GM19372 (cell line): ENCODE results near the gene CAPZA2.
"Not testable (repeated sequence)": the region's sequence is repeated elsewhere in the genome, so short reads cannot be mapped to it uniquely, and the experiment has no call there.

Experiments
- ATAC-seq: cut with Tn5 transposase; IDR thresholded peaks from one replicate; pipeline ENCODE4 v1.9.1; 2021; ENCODE audit warnings: mild to moderate bottlenecking, low read depth, moderate library complexity; ENCODE audit not compliant: unreplicated experiment

CAPZA2 gene

DNA sequence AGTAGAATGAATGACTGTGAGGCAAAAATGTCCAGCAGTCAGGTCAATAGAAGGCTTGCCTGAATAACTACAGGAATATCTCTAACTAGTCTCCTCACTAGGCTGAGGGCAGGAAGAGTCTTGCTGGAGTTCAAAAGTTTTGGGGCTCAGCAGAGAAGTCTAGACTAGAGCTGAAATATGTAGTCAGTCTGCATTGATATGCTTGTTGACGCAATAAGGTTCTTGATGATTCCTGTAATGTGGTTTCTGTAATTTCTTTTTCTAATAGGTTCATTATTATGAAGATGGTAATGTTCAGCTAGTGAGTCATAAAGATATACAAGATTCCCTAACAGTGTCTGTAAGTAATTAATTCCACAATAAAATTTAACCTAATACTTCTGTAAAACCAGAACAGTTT lies 49.4 kb downstream of the CAPZA2 start:
- no peak for ATAC-seq

DNA sequence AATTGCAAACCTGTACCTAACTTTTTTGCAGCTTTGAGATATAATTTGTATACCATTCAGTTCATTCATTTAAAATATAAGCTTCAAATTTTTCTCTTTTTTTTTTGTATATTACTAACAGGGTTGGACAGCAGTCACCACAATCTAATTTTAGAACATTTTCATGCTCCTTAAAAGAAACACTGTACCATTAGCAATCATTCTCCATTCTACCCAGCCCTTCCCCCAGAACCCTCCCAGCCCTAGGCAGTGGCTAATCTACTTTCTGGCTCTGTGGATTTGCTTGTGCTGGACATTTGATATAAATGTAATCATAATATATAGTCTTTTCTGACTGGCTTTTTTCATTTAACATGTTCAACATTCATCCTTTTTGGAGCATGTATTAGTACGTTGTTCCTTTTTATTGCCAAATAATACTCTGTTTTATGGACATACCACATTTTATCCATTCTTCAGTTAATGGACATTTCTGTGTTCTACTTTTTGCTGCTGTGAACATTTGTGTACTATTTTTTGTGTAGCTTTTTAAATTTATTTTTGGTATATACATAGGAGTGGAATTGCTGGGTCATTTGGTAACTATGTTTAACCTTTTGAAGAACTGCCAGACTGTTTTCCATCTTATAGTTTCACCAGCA lies 50.0 kb downstream of the CAPZA2 start:
- ATAC-seq: no peak

DNA sequence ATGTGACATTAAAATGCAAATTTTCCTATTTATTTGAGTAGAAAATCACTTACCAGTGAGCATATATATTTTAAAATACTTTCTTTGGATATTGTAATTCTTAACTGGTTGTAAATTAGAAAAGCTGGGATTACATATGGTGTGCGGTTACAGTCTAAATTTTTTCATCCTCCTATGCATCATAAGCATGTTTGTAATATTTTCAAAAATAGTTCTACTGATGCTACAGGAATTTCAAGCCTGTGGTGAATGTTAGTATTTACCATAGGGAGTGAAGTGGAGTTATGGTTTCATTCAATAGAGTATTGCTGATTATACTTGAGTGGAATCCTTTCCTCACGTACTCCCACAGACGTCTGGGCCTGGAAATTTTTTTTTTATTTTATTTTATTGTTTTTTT lies 56.3 kb downstream of the CAPZA2 start:
- ATAC-seq: no peak

DNA sequence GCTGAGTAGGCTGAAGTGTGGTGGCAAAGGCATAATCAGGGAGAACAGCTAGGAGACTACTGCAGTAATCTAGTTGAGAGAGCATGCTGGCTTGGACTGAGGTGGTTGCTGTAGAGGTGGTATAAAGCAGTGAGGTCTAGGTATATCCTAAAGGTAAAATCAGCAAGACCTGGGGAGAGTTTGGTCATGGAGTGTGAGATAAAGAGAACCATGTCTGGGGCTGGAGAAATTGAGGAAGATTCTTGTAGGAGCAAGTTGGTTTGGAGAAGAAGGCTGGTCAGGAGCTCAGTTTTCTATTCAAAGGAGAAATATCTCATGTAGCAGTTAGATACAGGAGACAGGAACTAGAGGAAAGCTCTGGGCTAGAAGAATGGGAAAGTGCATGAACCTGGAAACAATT lies 58.0 kb downstream of the CAPZA2 start:
- no peak for ATAC-seq

DNA sequence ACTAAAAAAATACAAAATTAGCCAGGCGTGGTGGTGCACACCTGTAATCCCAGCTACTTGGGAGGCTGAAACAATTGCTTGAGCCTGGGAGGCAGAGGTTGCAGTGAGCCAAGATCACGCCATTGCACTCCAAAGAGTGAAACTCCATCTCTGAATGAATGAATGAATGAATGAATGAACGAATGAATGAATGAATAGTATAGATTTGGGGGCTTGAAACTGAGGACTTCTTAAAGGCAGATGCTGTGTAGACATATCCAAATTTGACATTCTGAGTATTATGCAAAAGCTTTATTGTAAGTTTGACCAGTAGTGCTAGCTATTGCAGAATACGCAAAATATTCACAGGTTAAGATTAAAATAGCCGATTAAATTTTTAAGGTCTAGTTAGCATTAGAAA lies 60.2 kb downstream of the CAPZA2 start:
- ATAC-seq: no peak

DNA sequence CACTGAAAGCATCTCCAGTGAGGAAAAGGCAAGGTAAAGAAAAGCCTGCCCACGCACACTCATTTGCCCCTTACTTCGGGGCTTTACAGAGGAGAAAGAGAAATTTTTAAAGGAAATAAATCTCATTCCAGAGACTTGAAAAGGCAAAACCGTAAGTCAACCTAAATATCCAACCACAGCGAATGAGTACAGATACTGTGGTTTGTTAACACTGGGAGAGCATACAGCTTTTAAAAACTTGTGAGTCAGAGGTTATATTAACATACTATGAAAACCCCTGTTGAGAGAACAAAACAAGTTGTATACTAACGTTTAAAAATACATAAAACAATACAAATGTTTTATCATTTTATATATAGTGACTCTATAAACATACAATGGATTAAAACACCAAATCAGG lies 62.4 kb downstream of the CAPZA2 start:
- ATAC-seq: no peak

DNA sequence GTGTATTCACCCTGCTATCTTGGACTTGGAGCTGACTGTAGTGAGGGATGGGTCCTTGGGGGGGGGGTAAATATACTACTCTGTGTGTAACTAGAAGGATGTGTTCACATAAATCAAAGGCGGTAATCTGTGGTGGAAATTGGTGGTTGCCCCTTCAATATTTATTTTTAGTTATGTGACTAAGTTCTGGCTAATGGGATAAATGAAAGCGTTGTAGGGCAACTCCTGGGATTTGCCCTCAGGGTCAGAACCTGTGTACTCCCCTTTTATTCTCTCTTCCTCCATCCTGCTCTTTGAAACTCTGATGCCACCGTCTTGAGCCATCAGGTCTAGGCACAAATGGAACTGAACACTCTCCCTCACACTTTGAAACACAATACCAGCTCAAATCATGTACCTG lies 66.6 kb downstream of the CAPZA2 start:
- no peak for ATAC-seq

DNA sequence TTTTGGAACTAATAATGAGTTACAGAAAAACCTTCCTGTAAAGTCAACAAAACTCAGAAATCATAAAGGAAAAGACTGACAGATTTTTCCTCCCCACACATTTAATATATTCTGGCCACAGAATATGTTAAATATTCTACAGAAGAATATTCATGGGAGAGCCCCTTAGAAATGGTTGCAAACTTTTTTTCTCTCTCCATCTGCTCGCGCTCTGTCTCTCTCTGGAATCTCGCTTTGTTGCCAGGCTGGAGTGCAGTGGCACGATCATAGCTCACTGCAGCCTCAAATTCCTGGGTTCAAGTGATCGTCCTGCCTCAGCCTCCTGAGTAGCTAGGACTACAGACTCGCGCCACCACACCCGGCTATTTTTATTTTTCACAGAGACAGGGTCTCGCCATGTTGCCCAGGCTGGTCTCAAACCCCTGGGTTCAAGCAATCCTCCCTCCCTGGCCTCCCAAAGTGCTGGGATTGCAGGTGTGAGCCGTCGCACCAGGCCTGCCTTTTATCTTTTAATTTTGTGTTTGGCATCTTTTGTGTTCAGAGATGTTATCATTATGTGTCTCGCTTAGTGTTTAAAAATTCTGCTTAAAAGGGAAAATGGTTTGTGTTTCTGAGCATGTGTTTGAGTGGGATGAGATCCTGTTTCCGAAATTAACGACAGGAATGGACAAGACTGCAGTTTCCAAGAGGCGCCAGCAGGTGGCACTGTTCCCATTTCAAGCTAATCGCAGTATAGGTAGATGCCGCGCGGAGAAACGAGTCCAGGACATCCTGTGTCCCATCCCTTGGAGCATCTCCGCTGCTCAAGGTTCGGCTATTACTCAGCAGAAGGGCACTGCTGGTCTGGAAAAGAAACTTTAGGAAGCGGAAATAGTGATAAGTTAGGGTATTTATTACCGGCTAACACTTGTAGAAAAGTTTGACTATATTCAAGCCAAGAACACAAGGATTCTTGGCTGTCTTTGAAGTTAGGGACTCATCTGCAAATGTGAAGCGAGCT lies 67.8 kb downstream of the CAPZA2 start:
- peak; percentile 84 for ATAC-seq

DNA sequence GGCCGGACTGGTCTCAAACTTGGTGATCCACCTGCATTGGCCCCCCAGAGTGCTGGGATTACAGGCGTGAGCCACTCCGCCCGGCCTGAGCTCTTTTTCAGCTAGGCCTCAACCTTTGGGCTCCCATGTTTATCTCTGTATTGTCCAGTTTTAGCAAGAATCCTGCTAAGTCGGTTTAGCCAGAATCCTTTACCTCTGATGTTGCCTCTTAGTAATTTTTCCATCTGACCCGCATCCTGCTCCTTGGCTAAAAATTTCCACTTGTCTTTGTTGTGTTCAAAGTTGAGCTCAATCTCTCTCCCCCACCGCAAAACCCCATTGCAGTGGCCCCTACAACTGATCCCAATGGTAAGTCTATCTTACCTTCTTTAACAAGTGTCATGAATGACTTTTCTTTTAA lies 70.2 kb downstream of the CAPZA2 start:
- no peak for ATAC-seq

DNA sequence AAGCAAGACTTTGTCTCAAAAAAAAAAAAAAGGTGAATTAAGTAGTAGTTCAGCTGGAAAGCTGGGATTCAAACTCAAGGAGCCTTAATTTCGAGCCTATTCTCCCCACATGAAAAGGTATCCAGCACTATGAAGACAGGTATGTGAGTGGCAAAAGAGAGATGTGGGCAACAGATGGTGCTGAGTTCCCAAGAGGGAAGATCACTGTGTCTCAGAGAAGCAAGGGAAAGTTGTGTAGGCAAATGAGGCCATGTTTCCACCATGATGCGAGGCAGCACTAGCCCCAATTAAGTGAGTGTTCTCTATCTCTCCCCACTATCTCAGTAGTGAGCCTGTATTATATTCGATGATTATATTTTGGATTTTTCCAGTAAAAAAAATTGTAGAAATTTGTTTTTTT lies 71.1 kb downstream of the CAPZA2 start:
- no peak for ATAC-seq

DNA sequence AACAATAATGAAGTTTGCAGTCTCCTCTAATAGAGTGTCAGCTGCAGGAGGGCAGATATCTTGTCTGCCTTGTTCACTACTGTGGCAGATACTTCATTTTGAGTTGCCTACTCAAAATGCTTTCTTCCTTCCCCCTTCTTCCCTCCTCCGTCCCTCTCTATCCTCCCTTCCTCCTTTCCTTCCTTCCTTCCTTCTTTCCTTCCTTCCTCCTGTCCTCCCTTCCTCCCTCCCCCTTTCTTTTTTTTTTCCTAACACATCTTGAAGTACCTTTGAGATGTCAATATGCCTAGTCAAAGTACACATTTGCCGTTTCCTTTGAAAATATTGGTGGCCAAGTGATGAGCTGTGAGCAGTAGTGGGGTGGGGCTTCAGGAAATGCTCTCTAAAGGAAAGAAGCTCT lies 72.2 kb downstream of the CAPZA2 start:
- no peak for ATAC-seq

DNA sequence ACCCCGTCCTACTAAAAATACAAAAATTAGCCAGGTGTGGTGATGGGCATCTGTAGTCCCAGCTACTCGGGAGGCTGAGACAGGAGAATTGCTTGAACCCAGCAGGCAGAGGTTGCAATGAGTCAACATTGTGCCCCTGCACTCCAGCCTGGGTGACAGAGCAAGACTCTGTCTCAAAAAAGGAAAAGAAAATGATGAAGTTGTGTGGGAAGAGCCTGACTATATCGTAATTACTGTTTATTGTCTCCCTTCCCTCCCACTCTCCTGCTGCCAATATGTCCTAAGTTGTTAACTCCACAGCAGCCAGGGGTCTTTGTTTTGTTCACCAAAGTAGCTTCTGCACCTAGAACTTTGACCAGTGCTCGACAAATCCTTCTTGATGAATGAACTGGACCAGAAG lies 74.5 kb downstream of the CAPZA2 start:
- ATAC-seq: not testable (repeated sequence)

DNA sequence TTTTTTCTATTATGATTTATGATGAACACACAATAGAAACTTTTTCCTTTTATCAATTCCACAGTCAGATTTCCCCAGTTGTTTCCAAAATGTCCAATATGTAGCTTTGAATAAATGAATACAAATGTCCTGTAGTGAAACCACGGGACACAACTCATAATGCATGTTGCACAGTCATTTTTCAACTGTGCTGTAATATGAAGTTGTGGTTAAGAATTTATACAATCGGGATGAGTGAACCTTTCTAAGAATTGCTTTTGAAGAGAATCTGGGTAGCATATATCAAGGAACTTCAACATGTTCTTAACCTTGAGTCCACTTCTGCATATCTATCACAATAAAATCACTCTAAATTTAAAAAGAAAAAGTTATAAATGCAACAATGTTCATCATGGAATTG lies 76.3 kb downstream of the CAPZA2 start:
- no peak for ATAC-seq

DNA sequence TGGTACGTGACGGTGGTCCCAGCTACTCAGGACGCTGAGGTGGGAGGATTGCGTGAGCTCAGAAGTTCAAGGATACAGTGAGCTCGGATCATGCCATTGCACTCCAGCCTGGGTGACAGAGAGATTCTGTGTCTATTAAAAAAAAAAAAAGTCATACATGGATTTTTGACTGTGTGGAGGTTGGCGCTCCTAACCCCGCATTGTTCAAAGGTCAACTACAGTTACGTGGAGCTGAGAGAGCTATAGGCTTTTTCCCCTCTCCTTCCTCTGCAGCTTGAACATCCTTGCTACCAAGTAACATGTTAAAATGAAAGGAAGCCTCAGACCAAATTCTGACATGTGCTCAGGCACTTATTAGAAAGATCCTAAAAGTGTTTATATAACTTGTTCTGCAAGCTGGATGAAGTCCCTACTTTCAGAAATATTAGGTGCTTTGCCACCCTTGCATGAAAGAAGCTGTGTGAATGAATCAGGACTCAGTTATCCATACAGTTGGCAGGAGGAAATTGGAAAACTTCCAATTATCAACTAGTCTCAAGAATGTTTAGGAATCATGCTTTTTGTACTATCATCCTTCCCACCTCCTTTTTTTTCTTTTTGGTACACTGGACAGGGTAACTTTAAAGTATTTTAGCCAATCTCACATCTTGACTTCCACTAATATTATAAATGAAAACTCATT lies 78.4 kb downstream of the CAPZA2 start:
- no peak for ATAC-seq

DNA sequence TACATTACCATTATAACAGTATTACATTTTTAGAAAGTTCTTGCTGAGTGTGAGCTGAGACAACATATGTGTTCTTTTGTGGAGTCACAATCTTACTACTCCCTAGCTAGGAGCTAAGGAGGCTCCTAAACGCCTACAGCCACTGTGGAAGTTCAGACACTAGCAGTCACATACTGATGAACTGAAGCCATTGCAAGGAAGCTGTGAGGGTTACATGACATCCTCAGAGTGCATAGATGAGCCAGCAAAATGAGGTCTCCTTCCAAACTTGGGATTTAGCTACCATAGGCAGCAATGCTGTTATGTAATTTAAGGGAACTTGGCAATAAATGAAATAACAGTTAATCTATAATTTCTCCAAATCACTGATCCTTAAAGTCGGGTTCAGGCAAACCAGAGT lies 80.1 kb downstream of the CAPZA2 start:
- ATAC-seq: no peak

DNA sequence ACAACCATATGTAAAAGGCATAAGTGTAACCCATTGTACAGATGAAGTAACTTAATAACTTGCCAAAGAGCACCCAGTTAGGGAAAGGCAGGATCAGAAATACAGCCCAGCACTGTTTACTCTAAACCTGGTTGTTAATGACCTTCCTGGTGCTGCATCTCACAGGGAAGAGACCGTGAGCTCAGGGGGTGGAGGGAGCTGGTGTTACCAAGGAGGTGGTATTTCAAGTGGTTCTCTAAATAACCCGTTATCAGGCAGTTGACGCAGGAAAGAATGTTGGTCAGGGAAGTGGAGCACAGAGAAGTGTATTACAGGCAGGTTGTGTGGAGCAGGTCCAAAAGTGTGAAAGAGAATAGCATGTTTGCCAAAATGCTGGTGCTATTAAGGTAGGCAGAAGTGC lies 86.5 kb downstream of the CAPZA2 start:
- ATAC-seq: no peak

DNA sequence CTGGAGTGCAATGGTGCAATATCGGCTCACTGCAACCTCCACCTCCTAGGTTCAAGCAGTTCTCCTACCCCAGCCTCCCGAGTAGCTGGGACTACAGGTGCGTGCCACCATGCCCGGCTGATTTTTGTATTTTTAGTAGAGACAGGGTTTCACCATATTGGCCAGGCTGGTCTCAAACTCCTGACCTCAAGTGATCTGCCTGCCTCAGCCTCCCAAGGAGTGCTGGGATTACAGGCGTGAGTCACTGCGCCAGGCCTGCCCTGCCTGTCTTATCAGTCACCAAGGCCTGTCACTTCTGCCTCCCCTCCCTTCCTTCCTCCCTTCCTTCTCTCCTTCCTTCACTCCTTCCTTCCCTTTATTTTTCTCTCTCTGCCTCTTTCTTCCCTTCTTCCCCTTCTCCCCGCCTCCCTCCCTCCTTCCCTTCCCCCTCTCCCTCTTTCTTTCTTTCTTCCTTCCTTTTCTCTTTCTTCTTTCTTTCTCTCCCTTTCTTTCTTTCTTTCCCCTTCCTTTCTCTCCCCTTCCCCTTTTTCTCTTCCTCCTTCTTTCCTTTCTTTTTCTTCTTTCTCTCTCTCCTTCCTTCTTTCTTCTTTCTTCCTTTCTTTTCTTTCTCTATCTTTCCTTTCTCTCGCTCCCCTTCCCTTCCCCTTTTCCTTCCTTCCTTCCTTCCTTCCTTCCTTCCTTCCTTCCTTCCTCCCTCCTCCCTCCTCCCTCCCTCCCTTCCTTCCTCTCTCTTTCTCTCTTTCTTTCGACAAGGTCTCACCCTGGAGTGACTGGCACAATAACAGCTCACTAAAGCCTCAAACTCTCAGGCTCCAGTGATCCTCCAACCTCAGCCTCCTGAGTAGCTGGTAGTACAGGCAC lies 87.8 kb downstream of the CAPZA2 start:
- no peak for ATAC-seq

DNA sequence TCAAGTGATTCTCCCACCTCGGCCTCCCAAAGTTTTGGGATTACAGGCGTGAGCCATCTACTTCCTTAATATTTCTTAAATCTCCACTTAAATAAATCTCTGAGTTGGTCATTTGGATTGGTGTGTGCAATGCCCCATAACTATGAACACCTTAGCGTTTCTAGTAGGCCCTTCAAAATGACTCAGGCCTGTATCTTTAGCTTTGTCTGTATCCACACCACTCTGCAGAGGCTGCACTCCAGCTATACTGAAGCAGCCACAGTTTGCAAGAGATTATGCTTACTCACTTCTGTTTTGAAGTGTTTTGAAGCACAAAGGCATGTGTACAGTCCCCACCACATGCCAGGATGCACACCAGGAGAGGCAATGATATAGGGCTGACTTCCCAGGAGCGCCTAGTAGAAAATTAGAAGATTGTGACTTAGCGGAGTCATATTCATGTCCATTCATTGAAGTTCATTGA lies 88.5 kb downstream of the CAPZA2 start:
- no peak for ATAC-seq

DNA sequence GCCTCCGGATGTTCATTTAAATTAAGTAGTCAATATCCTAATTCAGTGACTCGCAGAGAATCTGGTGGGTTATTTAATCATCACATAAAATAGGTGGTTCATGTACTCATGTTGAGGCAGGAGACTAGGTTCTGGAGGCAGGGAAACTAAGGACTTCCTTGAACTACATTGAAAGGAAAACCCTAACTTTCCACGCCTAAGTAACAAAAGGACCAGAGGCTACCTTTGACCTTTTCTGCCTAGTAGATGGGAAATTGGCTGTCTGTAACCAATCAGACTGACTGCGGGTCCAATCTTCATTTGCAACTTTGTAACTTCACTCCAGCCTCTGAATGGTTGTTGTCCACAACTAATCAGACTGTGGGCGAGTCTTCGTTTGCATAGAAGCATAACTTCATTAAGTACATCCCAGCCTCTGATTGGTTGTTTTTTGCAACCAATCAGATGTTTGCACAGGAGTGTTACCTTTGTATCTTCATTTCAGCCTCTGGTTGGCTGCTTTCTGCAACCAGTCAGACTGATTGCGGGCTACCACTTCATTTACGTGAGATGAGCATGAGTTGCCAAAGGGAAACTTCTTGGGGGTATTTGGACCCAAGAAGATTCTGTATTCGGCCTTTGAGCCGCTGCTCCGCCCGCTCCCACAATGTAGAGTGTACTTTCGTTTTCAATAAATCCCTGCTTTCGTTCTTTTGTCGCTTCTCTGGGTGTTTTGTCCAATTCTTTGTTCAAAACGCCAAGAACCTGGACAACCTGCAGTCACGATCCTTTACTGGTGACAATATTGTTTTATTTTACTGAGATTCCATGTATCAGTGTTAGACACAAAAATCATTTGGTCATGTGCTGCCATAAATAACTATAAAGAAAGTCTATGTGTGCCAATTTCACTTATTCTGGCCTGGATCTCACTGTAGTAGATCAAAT lies 89.2 kb downstream of the CAPZA2 start:
- no peak for ATAC-seq
